Ascending aorta (tissue), 2 donors: ENCODE measurements around the gene ZNF280C. TPM values are rescaled to one million over a fixed set of nuclear protein-coding genes. Genes with fewer than 3 reads are reported as not detected.

Experiments used
- DNase-seq, 2 donors: peaks; one replicate each; pipeline ENCODE4 v3.0.0-alpha.2; 2019; ENCODE audit warnings: low spot score in 2 of 2
- H3K27ac ChIP-seq, 2 donors: fragments of 200-600 bp; sonication (generic); one replicate each; pipeline ENCODE4 v1.5.1; 2016 to 2017; ENCODE audit warnings: mild to moderate bottlenecking in 1 of 2
- H3K27me3 ChIP-seq: fragments of 200-600 bp; sonication (generic); one replicate; pipeline ENCODE4 v1.5.1; 2017
- H3K36me3 ChIP-seq, 2 donors: fragments of 200-600 bp; sonication (generic); one replicate each; pipeline ENCODE4 v1.5.1; 2016
- H3K4me1 ChIP-seq, 2 donors: fragments of 200-600 bp; sonication (generic); one replicate each; pipeline ENCODE4 v1.5.1; 2016 to 2017; ENCODE audit warnings: mild to moderate bottlenecking in 1 of 2
- H3K4me3 ChIP-seq, 2 donors: fragments of 200-600 bp; sonication (generic); one replicate each; pipeline ENCODE4 v1.5.1; 2016 to 2017; ENCODE audit warnings: mild to moderate bottlenecking in 1 of 2
- H3K9me3 ChIP-seq, 2 donors: fragments of 200-600 bp; sonication (generic); one replicate each; pipeline ENCODE4 v1.5.1; 2016
- CTCF ChIP-seq, 3 experiments: fragments of 200-600 bp in 2 of 3; fragments of 450-650 bp in 1 of 3; sonication (generic) in 2 of 3; IDR thresholded peaks; one replicate each; pipeline ENCODE4 v1.5.1; 2016 to 2019; ENCODE audit warnings: antibody characterized with exemption in 3 of 3, mild to moderate bottlenecking in 1 of 3, moderate library complexity in 1 of 3
- intact Hi-C: fragments of 100-400 bp; cut with DNase I; formaldehyde crosslinking; loops from one replicate; pipeline ENCODE4 v1.15.1; 2023
- total RNA-seq: library from RNA; depleted of rRNA; stranded (reverse); fragments of >200 nt; gene quantifications from one replicate; pipeline ENCODE4 v1.1.0, GENCODE V29; 2016

Gene ZNF280C
- total RNA-seq, 1 donor from 2014 or later: 5.0 TPM

GRCh38 chrX:130264573-130264972 lies 4.1 kb downstream of the ZNF280C start:
- DNase-seq: no peak

DNA sequence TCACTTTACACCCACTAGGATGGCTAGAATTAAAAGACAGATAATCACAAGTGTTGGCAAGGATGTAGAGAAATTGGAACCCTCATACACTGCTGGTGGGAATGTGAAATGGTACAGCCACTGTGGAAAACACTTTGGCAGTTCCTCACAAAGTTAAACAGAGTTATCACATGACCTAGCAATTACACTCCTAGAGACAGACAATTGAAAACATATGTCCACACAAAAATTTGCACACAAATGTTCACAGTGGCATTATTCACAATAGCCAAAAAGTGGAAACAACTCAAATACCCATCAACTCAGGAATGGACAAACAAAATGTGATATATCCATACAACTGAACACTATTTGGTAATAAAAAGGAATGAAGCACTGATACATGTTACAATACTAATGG lies 5.7 kb downstream of the ZNF280C start:
- H3K4me1 ChIP-seq: no peaks in the 10 kb centered on the region
- no peak for TF ChIP-seq CTCF (IDR thresholded peaks at IDR 0.05)
- H3K27ac ChIP-seq: no peak overlapping the region
- H3K4me3 ChIP-seq: no peak overlapping the region
- no peaks in the 10 kb centered on the region for H3K9me3 ChIP-seq
- H3K27me3 ChIP-seq: no peaks in the 10 kb centered on the region
- intact Hi-C loops: no loop called here
- H3K36me3 ChIP-seq: no peaks in the 10 kb centered on the region
- no peak for DNase-seq

More at GRCh38 chrX:130264573-130264972, 4.1 kb downstream of the ZNF280C start:
- intact Hi-C loops: no loop called here
- no peak for TF ChIP-seq CTCF (IDR thresholded peaks at IDR 0.05)
- no peaks in the 10 kb centered on the region for H3K4me1 ChIP-seq
- no peaks in the 10 kb centered on the region for H3K27me3 ChIP-seq
- no peaks in the 10 kb centered on the region for H3K36me3 ChIP-seq
- no peaks in the 10 kb centered on the region for H3K9me3 ChIP-seq
- H3K27ac ChIP-seq: no peak overlapping the region
- no peak overlapping the region for H3K4me3 ChIP-seq

GRCh38 chrX:130262231-130262630 lies 6.5 kb downstream of the ZNF280C start:
- Histone ChIP-seq H3K9me3 (no peaks in the 10 kb centered on the region), H3K27ac (no peak overlapping the region), H3K4me1 (no peaks in the 10 kb centered on the region), H3K4me3 (no peak overlapping the region), H3K27me3 (no peaks in the 10 kb centered on the region), H3K36me3 (no peaks in the 10 kb centered on the region)
- intact Hi-C loops: no loop called here
- TF ChIP-seq CTCF (IDR thresholded peaks at IDR 0.05): no peak
- no peak for DNase-seq

DNA sequence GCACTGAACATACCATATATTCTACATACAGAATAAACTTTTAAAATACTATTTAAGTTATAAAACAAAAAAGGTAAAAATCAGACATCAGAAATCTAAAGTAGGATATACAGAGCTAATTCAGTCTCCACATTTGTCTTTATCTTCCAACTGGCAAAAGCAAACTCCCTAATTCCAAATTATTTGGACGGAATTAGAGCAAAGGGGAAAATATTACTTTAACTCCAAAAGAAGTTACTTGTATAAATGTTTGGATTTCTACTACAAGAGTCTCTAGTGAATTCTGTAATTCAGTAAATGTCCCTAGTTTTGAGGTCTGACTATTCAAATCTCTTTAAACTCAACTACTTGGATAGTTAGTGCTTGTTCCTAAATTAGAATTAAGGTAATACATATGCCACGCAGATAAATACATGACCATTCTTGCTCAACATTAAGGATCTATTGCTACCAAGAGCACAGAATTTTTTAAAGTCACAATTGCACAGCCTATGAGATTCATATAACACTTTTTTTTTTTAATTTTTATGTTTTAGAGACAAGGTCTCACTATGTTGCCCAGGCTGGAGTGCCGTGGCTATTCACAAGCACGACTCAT lies 7.3 kb downstream of the ZNF280C start:
- Histone ChIP-seq H3K9me3 (no peaks in the 10 kb centered on the region), H3K4me3 (no peak overlapping the region), H3K27me3 (no peaks in the 10 kb centered on the region), H3K36me3 (no peaks in the 10 kb centered on the region), H3K4me1 (no peaks in the 10 kb centered on the region), H3K27ac (no peak overlapping the region)
- intact Hi-C loops: no loop called here
- DNase-seq: no peak
- TF ChIP-seq CTCF (IDR thresholded peaks at IDR 0.05): no peak

DNA sequence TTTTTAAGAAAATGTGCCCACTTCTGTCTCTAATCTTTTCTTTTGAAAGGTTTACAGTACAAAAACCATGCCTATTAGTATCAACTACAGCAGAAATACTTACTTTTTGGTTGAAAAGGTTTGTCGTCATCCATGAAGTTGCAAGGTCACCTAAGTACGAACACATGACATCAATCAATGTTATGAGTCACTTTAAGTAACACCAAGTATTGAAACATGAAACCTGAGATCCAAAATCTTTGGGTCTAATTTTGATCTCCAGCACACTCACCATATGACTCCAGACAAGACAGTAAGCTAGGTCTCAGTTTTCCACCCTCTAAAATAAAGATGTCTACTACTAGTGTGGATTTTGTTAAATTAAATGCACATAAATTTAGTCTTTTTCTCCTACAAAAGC lies 8.4 kb downstream of the ZNF280C start:
- no peak for DNase-seq
- Histone ChIP-seq H3K36me3 (no peaks in the 10 kb centered on the region), H3K9me3 (no peaks in the 10 kb centered on the region), H3K27me3 (no peaks in the 10 kb centered on the region), H3K4me1 (no peaks in the 10 kb centered on the region), H3K27ac (no peak overlapping the region), H3K4me3 (no peak overlapping the region)
- intact Hi-C loops: no loop called here
- TF ChIP-seq CTCF (IDR thresholded peaks at IDR 0.05): no peak

GRCh38 chrX:130253916-130254315 lies 14.8 kb downstream of the ZNF280C start:
- no peak for TF ChIP-seq CTCF (IDR thresholded peaks at IDR 0.05)
- Histone ChIP-seq H3K36me3 (no peaks in the 10 kb centered on the region), H3K27me3 (no peaks in the 10 kb centered on the region), H3K27ac (no peak overlapping the region), H3K9me3 (no peaks in the 10 kb centered on the region), H3K4me1 (no peaks in the 10 kb centered on the region), H3K4me3 (no peak overlapping the region)
- DNase-seq: no peak
- intact Hi-C loops: no loop called here
